OCI-LY3 (cell line): Measurements from ENCODE around the gene NLGN4Y.
"Not testable (repeated sequence)": the region's sequence is repeated elsewhere in the genome, so short reads cannot be mapped to it uniquely, and the experiment has no call there.

Source experiments
- H2AFZ ChIP-seq: fragments of 200-600, 300-600 bp; shearing (Covaris generic); 2 replicates; pipeline ENCODE4 v1.6.0; 2014; ENCODE audit warnings: antibody characterized with exemption, low read depth, low read length
- H3K27ac ChIP-seq: fragments of 200-600, 300-600 bp; sonication (generic); 2 replicates; pipeline ENCODE4 v1.5.1; 2014; ENCODE audit warnings: mild to moderate bottlenecking, low read length, moderate library complexity, mixed read lengths
- H3K27me3 ChIP-seq: fragments of 200-600, 300-600 bp; sonication (generic); 2 replicates; pipeline ENCODE4 v1.6.1; 2014; ENCODE audit warnings: low read depth, low read length, mixed read lengths
- H3K36me3 ChIP-seq: fragments of 200-600, 300-600 bp; sonication (generic); replicated peaks from 2 replicates; pipeline ENCODE3; 2014; ENCODE audit warnings: low read depth, low read length, mixed read lengths
- H3K4me1 ChIP-seq: fragments of 300-600, 200-600 bp; sonication (generic); 2 replicates; pipeline ENCODE4 v1.6.1; 2014; ENCODE audit warnings: low read length, mixed read lengths
- H3K4me2 ChIP-seq: fragments of 200-600, 300-600 bp; sonication (generic); 2 replicates; pipeline ENCODE4 v1.6.1; 2014; ENCODE audit warnings: low read length, mixed read lengths
- H3K4me3 ChIP-seq: fragments of 300-600, 200-600 bp; sonication (generic); 2 replicates; pipeline ENCODE4 v1.5.1; 2014; ENCODE audit warnings: antibody characterized with exemption, mild to moderate bottlenecking, low read length, moderate library complexity
- H3K79me2 ChIP-seq: fragments of 300-600, 200-600 bp; shearing (Covaris generic); 2 replicates; pipeline ENCODE4 v1.6.1; 2014; ENCODE audit warnings: mild to moderate bottlenecking, low read length, mixed read lengths
- H3K9ac ChIP-seq: fragments of 300-600, 200-600 bp; shearing (Covaris generic); 2 replicates; pipeline ENCODE4 v1.6.0; 2014; ENCODE audit warnings: mild to moderate bottlenecking, low read length, moderate library complexity
- H3K9me3 ChIP-seq: fragments of 200-600, 300-600 bp; shearing (Covaris generic); 2 replicates; pipeline ENCODE4 v1.6.1; 2014; ENCODE audit warnings: low read length, mixed read lengths; ENCODE audit not compliant: insufficient read depth
- H4K20me1 ChIP-seq: fragments of 200-600, 300-600 bp; sonication (generic); 2 replicates; pipeline ENCODE4 v1.6.1; 2016; ENCODE audit warnings: low read length, mixed read lengths; ENCODE audit not compliant: insufficient read depth
- EZH2phosphoT487 ChIP-seq: fragments of 200-600 bp; shearing (Covaris generic); IDR thresholded peaks from 2 replicates; pipeline ENCODE4 v1.6.1; 2018; ENCODE audit warnings: antibody characterized with exemption, mixed run types, low read depth
- TF ChIP-seq, protein P1 (sequence below): fragments of 200-600, 300-600 bp; sonication (generic); IDR thresholded peaks from 2 replicates; pipeline ENCODE4 v1.5.1; 2014; ENCODE audit warnings: antibody characterized with exemption, low read length, low read depth

Gene NLGN4Y

DNA sequence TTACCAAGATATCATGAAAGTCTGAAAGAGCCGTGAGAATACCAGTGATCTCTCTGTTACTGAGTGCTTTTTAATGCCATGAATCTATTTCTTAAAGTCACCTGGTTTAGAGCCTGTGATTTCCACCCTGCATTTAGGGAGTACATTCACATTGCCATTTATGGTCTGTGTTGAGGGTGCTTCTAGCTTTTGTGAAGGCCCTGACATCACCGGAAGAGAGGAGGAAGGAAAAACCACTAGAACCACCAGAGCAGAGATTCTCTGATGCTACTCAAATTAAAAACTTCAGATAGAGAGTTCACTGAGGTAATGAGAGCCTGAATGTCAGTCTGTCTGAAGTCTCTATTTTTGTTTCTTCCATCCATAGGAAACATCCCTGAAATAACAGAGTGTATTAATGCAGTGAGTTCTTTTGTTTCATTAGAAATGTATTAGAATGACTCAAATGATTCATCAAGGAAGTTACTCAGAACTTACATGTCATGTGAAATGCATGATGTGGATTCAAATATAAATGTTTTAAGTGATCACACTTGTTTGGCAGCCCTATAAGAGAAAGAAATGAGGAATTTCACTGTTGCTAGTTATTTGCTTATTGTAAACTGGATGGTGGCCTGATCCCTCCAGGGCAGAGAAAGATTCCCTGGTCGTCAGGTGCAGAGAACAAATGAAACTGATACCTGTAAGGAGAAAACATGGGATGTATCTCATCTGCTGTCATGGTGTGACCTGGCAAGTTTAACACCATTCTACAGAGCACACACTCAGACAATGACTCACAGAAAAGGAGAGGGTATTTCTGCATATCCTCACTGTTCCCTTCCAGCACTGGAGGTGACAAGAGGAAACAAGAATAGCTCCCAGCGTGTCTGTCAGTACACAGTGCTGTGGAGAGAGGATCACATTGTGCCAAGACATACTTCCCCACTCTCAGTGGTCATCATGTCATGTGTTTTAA is 310.1 kb downstream of the NLGN4Y start:
- Histone ChIP-seq H3K4me2 (peak overlapping the region; percentile 72), H3K9me3 (no peaks in the 10 kb centered on the region), H3K4me1 (peaks cover 33% of the 10 kb centered on the region), H3K27me3 (no peaks in the 10 kb centered on the region), H3K27ac (peak overlapping the region; percentile 87), H2AFZ (peak overlapping the region; percentile 7; the same call in 1 of the 2 replicates), H3K4me3 (peak overlapping the region; percentile 10; the same call in 1 of the 2 replicates), H3K36me3 (peaks cover 4% of the 10 kb centered on the region), H3K9ac (peak overlapping the region; percentile 63; the same call in 1 of the 2 replicates), H4K20me1 (no peaks in the 10 kb centered on the region), H3K79me2 (no peaks in the 10 kb centered on the region)
- TF ChIP-seq EZH2phosphoT487 = no peak
- TF ChIP-seq, protein P1, sequence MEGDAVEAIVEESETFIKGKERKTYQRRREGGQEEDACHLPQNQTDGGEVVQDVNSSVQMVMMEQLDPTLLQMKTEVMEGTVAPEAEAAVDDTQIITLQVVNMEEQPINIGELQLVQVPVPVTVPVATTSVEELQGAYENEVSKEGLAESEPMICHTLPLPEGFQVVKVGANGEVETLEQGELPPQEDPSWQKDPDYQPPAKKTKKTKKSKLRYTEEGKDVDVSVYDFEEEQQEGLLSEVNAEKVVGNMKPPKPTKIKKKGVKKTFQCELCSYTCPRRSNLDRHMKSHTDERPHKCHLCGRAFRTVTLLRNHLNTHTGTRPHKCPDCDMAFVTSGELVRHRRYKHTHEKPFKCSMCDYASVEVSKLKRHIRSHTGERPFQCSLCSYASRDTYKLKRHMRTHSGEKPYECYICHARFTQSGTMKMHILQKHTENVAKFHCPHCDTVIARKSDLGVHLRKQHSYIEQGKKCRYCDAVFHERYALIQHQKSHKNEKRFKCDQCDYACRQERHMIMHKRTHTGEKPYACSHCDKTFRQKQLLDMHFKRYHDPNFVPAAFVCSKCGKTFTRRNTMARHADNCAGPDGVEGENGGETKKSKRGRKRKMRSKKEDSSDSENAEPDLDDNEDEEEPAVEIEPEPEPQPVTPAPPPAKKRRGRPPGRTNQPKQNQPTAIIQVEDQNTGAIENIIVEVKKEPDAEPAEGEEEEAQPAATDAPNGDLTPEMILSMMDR = no peak

DNA sequence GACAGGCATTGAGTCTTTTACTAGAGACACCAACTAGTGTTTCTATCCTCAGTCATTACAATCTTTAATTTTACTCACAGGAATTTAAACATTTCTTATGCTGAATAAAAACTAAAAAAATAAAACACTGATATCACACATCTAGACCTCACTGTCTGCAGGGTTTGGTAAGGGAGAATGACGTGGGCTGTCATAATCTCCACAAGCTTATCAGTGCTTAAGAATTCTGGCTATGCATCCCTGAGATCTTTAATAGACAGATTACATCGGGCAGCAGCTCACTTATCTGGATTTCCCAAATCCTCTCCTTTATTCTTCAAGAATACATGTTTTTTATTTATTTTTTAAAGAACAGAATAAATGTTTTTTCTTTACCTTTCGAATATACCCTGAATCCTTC is 313.1 kb downstream of the NLGN4Y start:
- no peak overlapping the region for H2AFZ ChIP-seq
- no peaks in the 10 kb centered on the region for H4K20me1 ChIP-seq
- H3K27me3 ChIP-seq = no peaks in the 10 kb centered on the region
- H3K4me1 ChIP-seq = peaks cover 30% of the 10 kb centered on the region
- H3K4me2 ChIP-seq = no peak overlapping the region
- no peak overlapping the region for H3K9ac ChIP-seq
- H3K4me3 ChIP-seq = no peak overlapping the region
- H3K9me3 ChIP-seq = no peaks in the 10 kb centered on the region
- no peaks in the 10 kb centered on the region for H3K36me3 ChIP-seq
- no peaks in the 10 kb centered on the region for H3K79me2 ChIP-seq
- no peak overlapping the region for H3K27ac ChIP-seq
- TF ChIP-seq, protein P1 = no peak
- no peak for TF ChIP-seq EZH2phosphoT487

DNA sequence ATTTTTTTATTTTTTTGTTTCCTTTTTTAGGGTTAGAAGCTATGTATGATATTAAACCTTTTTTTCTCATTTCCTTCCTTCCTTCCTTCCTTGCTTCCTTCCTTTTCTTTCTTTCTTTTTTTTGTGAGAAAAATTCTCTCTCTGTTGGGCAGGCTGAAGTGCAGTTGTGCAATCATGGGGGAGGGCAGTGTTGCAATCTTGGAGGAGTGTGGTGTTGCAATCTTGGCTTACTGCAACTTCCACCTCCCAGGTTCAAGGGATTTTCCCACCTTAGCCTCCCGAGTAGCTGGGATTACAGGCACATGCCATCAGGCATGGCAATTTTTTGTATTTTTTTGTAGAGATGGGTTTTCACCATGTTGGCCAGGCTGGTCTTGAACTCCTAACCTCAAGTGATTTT is 326.4 kb downstream of the NLGN4Y start:
- Histone ChIP-seq H3K36me3 (no peaks in the 10 kb centered on the region), H3K4me2 (no peak overlapping the region), H3K4me3 (no peak overlapping the region), H3K79me2 (no peaks in the 10 kb centered on the region), H3K4me1 (no peaks in the 10 kb centered on the region), H3K9me3 (no peaks in the 10 kb centered on the region), H2AFZ (no peak overlapping the region), H3K27ac (no peak overlapping the region), H4K20me1 (no peaks in the 10 kb centered on the region), H3K27me3 (no peaks in the 10 kb centered on the region), H3K9ac (no peak overlapping the region)
- TF ChIP-seq, protein P1 = no peak
- no peak for TF ChIP-seq EZH2phosphoT487

DNA sequence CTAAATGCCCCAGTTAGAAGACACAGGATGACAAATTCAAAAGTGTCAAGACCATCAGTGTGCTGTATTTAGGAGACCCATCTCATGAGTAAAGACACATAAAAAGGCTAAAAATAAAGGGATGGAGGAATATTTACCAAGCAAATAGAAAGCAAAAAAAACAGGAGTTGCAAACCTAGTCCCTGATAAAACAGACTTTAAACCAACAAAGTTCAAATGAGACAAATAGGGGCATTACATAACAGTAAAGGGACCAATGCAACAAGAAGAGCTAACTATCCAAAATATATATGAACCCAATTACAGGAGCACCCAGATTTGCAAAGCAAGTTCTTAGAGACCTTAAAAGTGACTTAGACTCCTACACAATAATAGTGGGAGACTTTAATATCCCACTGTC is 336.1 kb downstream of the NLGN4Y start:
- H4K20me1 ChIP-seq = no peaks in the 10 kb centered on the region
- no peak overlapping the region for H3K27ac ChIP-seq
- TF ChIP-seq, protein P1 = no peak
- TF ChIP-seq EZH2phosphoT487 = no peak
- H3K4me1 ChIP-seq = no peaks in the 10 kb centered on the region
- no peaks in the 10 kb centered on the region for H3K36me3 ChIP-seq
- no peaks in the 10 kb centered on the region for H3K27me3 ChIP-seq
- H3K4me2 ChIP-seq = no peak overlapping the region
- H3K4me3 ChIP-seq = no peak overlapping the region
- H2AFZ ChIP-seq = no peak overlapping the region
- no peaks in the 10 kb centered on the region for H3K79me2 ChIP-seq
- H3K9me3 ChIP-seq = no peaks in the 10 kb centered on the region
- H3K9ac ChIP-seq = no peak overlapping the region

DNA sequence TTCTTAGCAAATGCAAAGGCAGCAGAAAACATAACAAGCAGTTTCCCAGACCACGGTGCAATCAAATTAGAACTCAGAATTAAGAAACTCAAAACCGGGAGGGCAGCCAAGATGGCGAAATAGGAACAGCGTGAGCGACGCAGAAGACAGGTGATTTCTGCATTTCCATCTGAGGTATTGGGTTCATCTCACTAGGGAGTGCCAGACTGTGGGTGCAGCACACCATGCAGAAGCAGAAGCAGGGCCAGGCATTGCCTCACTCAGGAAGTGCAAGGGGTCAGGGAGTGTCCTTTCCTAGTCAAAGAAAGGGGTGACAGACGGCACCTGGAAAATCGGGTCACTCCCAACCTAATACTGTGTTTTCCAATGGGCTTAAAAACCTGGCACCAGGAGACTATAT is 336.7 kb downstream of the NLGN4Y start:
- not testable (repeated sequence) for H3K79me2 ChIP-seq, H3K9ac ChIP-seq, H3K27ac ChIP-seq, H3K36me3 ChIP-seq, H3K4me3 ChIP-seq, H3K4me1 ChIP-seq, H3K4me2 ChIP-seq, H3K9me3 ChIP-seq, H2AFZ ChIP-seq, H4K20me1 ChIP-seq, H3K27me3 ChIP-seq
